Measurements from ENCODE around the gene EHMT1.

EHMT1 gene

DNA sequence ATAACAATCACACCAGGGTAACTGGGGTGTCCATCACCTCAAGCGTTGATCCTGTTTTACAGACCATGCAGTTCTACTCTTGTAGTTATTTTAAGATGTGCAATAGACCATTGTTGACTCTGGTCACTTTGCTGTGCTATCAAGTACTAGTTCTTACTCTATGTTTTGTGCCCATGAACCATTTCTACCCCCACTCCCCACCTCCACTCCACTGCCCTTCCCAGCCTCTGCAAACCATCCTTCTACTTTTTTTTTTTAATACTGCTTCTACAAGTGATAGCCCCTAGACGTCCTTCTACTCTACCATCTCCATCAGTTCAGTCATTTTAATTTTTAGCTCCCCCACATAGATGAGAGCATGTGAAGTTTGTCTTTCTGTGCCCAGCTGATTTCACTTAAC lies 38.8 kb downstream of the EHMT1 start:
- TF ChIP-seq POLR2A (IDR thresholded peaks at IDR 0.05; ENCODE audit: low read depth, low read length) = no peak
- TF ChIP-seq POLR2AphosphoS5 (IDR thresholded peaks at IDR 0.05; ENCODE audit: low read depth, low read length) = no peak
- no peak for TF ChIP-seq TAF1 (IDR thresholded peaks at IDR 0.05; ENCODE audit: borderline replicate concordance, low read depth, low read length)
- FAIRE-seq (no peak), DNase-seq (ENCODE audit: insufficient read length) (no peak)

DNA sequence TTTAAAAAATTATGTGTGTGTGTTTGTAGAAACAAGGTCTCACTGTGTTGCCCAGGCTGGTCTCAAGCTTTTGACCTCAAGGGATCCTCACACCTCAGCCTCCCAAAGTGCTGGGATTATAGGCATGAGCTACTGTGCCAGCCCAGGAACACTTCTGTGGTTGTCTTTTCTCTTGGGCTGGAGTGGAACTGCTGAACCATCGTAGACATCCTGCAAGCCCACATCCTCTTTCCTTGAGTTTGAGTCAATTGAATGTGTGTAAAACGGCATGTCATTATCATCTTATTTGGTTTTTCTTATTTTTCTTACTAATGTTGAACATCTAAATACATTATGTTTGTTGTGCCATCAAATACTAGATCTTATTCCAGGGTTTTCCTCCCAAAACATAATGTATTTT lies 40.0 kb downstream of the EHMT1 start:
- TF ChIP-seq TAF1 (IDR thresholded peaks at IDR 0.05; ENCODE audit: borderline replicate concordance, low read depth, low read length) (no peak), POLR2A (IDR thresholded peaks at IDR 0.05; ENCODE audit: low read depth, low read length) (no peak), POLR2AphosphoS5 (IDR thresholded peaks at IDR 0.05; ENCODE audit: low read depth, low read length) (no peak)
- DNase-seq (ENCODE audit: insufficient read length) = no peak
- FAIRE-seq = no peak

DNA sequence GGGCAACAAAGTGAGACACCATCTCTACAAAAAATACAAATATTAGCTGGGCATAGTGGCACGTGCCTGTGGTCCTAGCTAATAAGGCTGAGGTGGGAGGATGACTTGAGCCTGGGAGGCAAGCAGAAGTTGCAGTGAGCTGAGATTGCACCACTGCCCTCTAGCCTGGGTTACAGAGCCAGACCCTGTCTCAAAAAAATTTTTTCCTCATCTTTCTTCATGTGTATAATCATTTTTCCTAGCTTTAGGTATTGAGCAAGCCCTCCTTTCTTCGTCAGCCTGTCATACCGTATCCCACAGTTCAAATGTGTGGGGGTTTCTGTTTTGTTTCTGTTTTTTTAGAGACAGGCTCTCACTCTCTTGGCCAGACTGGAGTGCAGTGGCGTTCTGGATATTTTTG lies 41.3 kb downstream of the EHMT1 start:
- no peak for TF ChIP-seq POLR2A (IDR thresholded peaks at IDR 0.05; ENCODE audit: low read depth, low read length)
- TF ChIP-seq TAF1 (IDR thresholded peaks at IDR 0.05; ENCODE audit: borderline replicate concordance, low read depth, low read length) = no peak
- TF ChIP-seq POLR2AphosphoS5 (IDR thresholded peaks at IDR 0.05; ENCODE audit: low read depth, low read length) = no peak
- DNase-seq (ENCODE audit: insufficient read length) = no peak

DNA sequence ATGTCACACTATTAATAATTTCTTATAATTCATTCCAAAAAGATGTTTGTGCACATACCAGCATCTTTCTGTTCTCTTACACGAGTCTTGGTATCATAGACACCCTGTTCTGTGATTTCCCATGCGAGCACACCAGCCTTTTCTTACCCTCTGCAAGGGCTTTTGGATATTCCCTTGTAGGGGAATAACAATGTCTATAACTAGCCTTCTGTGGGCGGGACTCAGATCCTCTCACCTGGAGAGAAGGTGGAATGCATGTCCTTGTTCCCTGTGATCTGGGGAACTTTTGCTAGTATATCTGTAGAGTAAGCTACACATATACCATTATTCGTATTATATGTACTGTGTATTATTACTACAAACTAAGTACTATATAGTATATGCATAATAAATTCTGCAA lies 44.8 kb downstream of the EHMT1 start:
- DNase-seq (ENCODE audit: insufficient read length) (no peak), FAIRE-seq (no peak)
- TF ChIP-seq POLR2AphosphoS5 (IDR thresholded peaks at IDR 0.05; ENCODE audit: low read depth, low read length) (no peak), POLR2A (IDR thresholded peaks at IDR 0.05; ENCODE audit: low read depth, low read length) (no peak), TAF1 (IDR thresholded peaks at IDR 0.05; ENCODE audit: borderline replicate concordance, low read depth, low read length) (no peak)

More for the DNA sequence above, 41.3 kb downstream of the EHMT1 start:
- no peak for FAIRE-seq

DNA sequence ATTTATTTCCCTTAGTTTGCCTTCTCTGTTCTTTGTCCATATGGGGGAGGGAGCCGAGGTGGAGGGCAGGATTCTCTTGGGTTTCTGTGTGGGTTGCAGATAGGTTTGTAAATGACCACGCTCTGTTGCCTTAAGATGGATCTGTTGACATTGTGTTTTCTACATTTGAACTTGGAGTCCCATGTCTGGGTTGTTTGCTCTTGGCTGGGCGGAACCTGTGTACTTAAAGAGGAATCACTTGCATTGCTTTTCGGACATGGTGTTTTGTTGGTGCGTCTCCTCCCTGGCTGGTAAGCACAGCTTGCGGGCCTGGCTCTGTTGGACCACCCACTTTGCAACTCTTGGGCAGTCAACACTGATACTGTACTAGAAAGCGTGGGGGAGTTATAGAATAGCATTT lies 45.9 kb downstream of the EHMT1 start:
- FAIRE-seq (no peak), DNase-seq (ENCODE audit: insufficient read length) (no peak)
- TF ChIP-seq POLR2A (IDR thresholded peaks at IDR 0.05; ENCODE audit: low read depth, low read length) (no peak), TAF1 (IDR thresholded peaks at IDR 0.05; ENCODE audit: borderline replicate concordance, low read depth, low read length) (no peak), POLR2AphosphoS5 (IDR thresholded peaks at IDR 0.05; ENCODE audit: low read depth, low read length) (no peak)

DNA sequence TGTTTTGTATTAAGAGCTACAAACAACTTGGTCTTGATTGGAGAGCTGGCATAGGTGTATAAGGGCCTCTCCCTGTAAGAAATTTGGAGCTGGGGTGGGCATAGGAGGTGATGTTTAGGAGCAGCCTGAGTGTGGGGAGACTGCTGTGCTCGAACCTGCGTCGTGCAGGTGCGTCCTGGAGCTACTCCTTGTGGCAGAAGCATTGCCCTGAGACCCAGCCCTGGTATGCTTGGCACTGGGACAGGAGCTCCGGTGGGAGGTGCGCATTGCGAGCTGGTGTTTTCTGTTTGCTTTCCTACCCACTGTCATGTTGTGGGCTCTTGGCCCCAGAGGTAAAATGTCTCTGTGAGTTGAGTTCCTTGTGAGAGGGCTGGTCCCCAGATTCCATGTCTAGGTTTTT lies 46.4 kb downstream of the EHMT1 start:
- no peak for DNase-seq (ENCODE audit: insufficient read length)
- TF ChIP-seq TAF1 (IDR thresholded peaks at IDR 0.05; ENCODE audit: borderline replicate concordance, low read depth, low read length) (no peak), POLR2AphosphoS5 (IDR thresholded peaks at IDR 0.05; ENCODE audit: low read depth, low read length) (no peak), POLR2A (IDR thresholded peaks at IDR 0.05; ENCODE audit: low read depth, low read length) (no peak)
- FAIRE-seq = no peak

DNA sequence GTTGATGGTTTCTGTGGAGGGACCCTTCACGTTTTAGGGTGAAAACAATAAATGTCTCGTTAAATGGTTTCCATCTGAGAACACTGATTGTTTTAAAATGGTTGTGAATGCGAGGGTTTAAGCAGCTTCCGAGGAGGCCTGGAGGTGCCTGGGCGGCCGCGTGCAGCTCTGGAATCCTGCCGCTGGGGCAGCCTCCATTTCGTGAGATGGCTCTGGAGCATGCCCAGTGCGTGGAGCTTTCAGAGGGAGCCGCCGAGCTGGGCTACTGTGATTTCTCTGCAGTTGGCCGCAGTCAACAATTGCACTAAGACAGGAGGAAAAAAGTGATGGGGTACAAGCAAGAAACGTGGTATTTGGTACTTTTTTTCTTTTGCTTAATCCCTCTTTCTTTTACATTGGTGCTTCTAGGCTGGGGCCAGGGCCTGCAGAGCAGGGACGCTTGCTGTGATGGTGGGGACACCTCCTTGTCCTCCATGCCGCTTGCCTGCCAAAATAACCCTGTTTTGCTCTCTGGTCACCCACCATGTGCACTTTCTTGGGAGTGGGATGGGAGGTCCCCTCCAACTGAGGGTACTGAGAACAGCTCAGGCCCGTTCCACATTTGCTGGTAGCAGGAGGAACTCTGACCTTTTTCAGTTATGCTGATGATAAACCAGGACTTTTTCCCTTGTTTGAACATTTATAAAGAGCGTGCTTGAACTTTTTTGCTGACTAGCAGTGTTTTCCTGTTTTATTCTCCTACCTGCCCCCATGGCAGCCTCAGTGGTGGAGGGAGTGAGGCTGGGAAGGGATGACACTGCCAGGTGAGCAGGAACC lies 47.1 kb downstream of the EHMT1 start:
- FAIRE-seq (no peak), DNase-seq (ENCODE audit: insufficient read length) (no peak)
- TF ChIP-seq POLR2AphosphoS5 (IDR thresholded peaks at IDR 0.05; ENCODE audit: low read depth, low read length) = no peak

DNA sequence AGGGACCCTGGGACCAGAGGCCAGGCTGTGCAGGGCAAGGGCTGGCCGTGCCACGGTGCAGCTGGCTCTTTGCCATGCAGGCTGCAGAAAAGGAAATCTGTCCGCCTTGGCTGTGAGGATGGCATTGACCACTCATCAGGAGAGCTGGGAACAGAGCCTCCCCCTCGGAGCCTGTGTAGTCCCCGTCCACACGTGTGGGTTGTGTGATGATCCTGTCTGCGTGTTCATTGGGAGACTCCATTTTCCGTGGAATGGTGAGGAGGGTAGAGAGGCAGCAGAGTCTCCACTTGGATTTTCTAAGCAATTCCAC lies 47.7 kb downstream of the EHMT1 start:
- DNase-seq (ENCODE audit: insufficient read length) = no peak
- TF ChIP-seq POLR2A (IDR thresholded peaks at IDR 0.05; ENCODE audit: low read depth, low read length) = no peak
- no peak for TF ChIP-seq TAF1 (IDR thresholded peaks at IDR 0.05; ENCODE audit: borderline replicate concordance, low read depth, low read length)
- no peak for FAIRE-seq

DNA sequence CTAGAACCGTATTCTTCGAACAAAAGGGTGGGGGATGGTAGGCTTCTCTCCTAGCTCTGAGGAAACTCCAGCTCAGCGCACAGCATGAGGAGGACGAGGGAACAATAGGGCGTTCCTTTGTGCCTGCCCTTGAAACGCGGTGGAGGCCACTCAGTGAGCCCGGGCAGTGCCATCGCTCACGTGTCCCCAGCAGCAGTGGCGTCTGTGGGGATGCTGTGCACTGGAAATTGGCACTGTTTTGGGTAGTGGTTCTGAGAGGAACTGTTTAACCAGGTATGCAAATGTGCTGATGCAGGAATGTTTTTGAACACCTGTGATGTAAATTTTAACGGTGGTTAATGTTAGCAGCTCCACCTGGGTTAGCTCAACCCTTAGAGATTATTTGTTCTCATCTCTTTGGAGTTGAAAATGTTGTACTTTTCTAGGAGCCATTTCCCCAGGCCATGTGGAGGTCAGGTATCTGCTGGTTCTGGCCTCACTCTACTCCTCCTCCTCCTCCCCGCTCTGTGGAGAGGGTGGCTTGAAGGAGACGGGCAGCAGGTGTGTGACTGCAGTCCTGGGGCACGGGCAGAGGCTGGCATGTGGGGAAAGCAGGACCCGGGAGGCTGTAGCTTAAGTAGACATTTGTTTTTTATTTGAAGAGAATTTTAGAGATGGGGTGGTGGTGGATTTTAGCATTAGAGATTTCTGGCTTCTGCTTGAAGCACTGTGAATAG lies 48.3 kb downstream of the EHMT1 start:
- FAIRE-seq (no peak), DNase-seq (ENCODE audit: insufficient read length) (no peak)

DNA sequence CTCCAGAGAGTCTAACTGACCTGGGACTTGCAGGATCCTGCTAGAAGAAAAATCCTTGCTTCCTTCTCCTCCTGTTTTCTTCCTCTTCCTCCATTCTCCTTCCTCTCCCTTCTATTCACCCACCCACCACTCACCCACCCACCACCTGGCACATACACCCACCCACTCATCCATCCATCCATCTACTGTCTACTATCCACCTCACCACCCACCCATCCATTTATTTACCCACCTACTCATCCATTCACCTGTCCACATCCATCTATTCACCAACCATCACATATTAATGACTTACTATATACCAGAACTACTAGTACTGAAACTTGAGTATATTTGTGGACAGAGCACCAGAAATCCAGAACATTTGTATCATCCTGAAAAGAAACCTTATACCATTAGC lies 49.4 kb downstream of the EHMT1 start:
- no peak for TF ChIP-seq POLR2A (IDR thresholded peaks at IDR 0.05; ENCODE audit: low read depth, low read length)
- no peak for TF ChIP-seq POLR2AphosphoS5 (IDR thresholded peaks at IDR 0.05; ENCODE audit: low read depth, low read length)
- no peak for TF ChIP-seq TAF1 (IDR thresholded peaks at IDR 0.05; ENCODE audit: borderline replicate concordance, low read depth, low read length)
- FAIRE-seq = no peak
- no peak for DNase-seq (ENCODE audit: insufficient read length)

More for the DNA sequence above, 48.3 kb downstream of the EHMT1 start:
- TF ChIP-seq POLR2AphosphoS5 (IDR thresholded peaks at IDR 0.05; ENCODE audit: low read depth, low read length) (no peak), TAF1 (IDR thresholded peaks at IDR 0.05; ENCODE audit: borderline replicate concordance, low read depth, low read length) (no peak), POLR2A (IDR thresholded peaks at IDR 0.05; ENCODE audit: low read depth, low read length) (no peak)

DNA sequence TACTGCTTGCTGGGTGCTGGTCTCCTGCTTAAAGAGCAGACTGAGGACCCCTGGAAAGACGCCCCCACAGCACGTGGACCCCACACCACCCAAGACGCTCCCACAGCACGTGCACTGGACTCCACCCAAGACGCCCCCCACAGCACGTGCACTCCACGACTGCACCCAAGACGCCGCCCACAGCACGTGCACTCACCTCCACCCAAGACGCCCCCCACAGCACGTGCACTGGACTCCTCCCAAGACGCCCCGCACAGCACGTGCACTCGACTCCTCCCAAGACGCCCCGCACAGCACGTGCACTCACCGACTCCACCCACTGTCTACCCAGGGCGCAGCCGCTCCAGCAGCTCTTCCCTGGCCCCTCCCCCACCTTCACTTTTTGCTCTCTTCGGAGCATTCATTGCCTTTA lies 50.5 kb downstream of the EHMT1 start:
- no peak for DNase-seq (ENCODE audit: insufficient read length)
- TF ChIP-seq POLR2AphosphoS5 (IDR thresholded peaks at IDR 0.05; ENCODE audit: low read depth, low read length) (no peak), TAF1 (IDR thresholded peaks at IDR 0.05; ENCODE audit: borderline replicate concordance, low read depth, low read length) (no peak), POLR2A (IDR thresholded peaks at IDR 0.05; ENCODE audit: low read depth, low read length) (no peak)
- FAIRE-seq = no peak
